ENCODE results near the gene RPL32.
A peak's percentile ranks its signal among the peaks of the same experiment; 100 is the strongest.
"Not testable (repeated sequence)": the region's sequence is repeated elsewhere in the genome, so short reads cannot be mapped to it uniquely, and the experiment has no call there.

The RPL32 gene

GRCh38 chr3:12803371-12803770, 38.0 kb downstream of the RPL32 start:
- DNase-seq = no peak

- no peak for DNase-seq
These were observed 41.6 kb downstream of the RPL32 start for GRCh38 chr3:12799525-12800440.

GRCh38 chr3:12798559-12799179, 42.7 kb downstream of the RPL32 start:
- DNase-seq = no peak

- DNase-seq = no peak
These were observed 43.3 kb downstream of the RPL32 start for GRCh38 chr3:12797892-12798558.

- DNase-seq = no peak
These were observed 44.1 kb downstream of the RPL32 start for GRCh38 chr3:12797124-12797891.

GRCh38 chr3:12796171-12797123, 44.9 kb downstream of the RPL32 start, which contains the start of gene CAND2:
CAND2 (plus strand) TSS chr3:12796680; CDS start chr3:12796721, 41 bp downstream.
- peak; percentile 19 for DNase-seq

GRCh38 chr3:12793701-12794100, 47.7 kb downstream of the RPL32 start:
- no peak for DNase-seq

- DNase-seq = peak; percentile 23
These were observed 49.9 kb downstream of the RPL32 start for GRCh38 chr3:12791430-12791829.

- DNase-seq = not testable (repeated sequence)
These were observed 53.2 kb downstream of the RPL32 start for GRCh38 chr3:12787967-12788690.

- DNase-seq = peak; percentile 46
These were observed 54.0 kb downstream of the RPL32 start for GRCh38 chr3:12787346-12787745.

- no peak for DNase-seq
These were observed 56.3 kb downstream of the RPL32 start for GRCh38 chr3:12785096-12785495.

Measured in suppressor macrophage treated with lipopolysaccharide for 4 hours (primary cell).